GM12864 (cell line): ENCODE results near the gene HIPK4.

Experiments used
- DNase-seq: peaks from one replicate; pipeline ENCODE4 v3.0.0-alpha.2; 2011; ENCODE audit warnings: low read depth
- H3K4me3 ChIP-seq: 2 replicates; pipeline ENCODE4 v1.5.1; 2011; ENCODE audit warnings: mild to moderate bottlenecking, low read depth, low read length, control low read depth
- CTCF ChIP-seq: IDR thresholded peaks from 2 replicates; pipeline ENCODE4 v1.5.1; 2011; ENCODE audit warnings: low read depth, mild to moderate bottlenecking, moderate library complexity, low read length, control low read depth, inconsistent platforms; ENCODE audit errors: missing control alignments

HIPK4 gene

GRCh38 chr19:40425450-40426287, 35.7 kb upstream of the HIPK4 start, which contains the start of gene SERTAD1:
Gene SERTAD1 (minus strand): TSS chr19:40425992. CDS start chr19:40423546, 2,446 bp downstream.
- DNase-seq = peak; percentile 98
- peak; percentile 70 for TF ChIP-seq CTCF
- peak within 1 kb of the TSS; percentile 83 for H3K4me3 ChIP-seq

- no peak for TF ChIP-seq CTCF
- no peak for DNase-seq
- peak overlapping the region; percentile 83 for H3K4me3 ChIP-seq
Measured at GRCh38 chr19:40424637-40425449, 34.9 kb upstream of the HIPK4 start.

- no peak for DNase-seq
- no peak overlapping the region; the same call in 1 of the 2 replicates for H3K4me3 ChIP-seq
- TF ChIP-seq CTCF = no peak
Measured at GRCh38 chr19:40423938-40424337, 34.0 kb upstream of the HIPK4 start.

GRCh38 chr19:40422748-40423566, 33.0 kb upstream of the HIPK4 start:
- no peak for TF ChIP-seq CTCF
- no peak overlapping the region for H3K4me3 ChIP-seq
- DNase-seq = no peak

GRCh38 chr19:40421993-40422747, 32.2 kb upstream of the HIPK4 start:
- DNase-seq = no peak
- TF ChIP-seq CTCF = no peak
- H3K4me3 ChIP-seq = no peak overlapping the region
